ENCODE data around the gene MEF2C.

DNA sequence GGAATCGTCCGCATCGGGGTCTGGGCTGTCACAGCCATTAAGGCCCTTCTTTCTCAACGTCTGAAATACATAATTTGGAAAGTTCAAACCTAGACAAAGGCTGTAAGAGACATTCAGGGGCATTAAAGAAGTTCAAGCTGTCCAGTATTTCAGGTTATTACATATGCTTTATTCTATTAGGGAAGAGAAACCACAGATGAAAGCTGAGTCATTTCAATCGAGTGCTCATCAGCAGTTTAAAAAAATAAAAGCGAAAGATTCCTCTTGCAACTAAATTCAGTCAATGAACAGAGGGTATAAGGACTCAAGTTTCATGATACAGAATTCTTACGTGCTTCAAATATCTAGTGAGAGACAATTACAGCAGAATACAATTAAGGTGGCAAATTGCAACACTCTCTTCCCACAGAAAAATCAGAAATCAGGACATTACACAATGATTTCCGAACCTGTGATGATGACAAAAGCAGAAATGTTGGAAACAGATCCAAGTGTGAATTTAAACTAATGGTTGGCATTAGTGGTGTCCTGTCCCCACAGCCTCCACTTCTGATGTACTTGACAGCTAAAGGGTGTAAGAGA, 121.6 kb downstream of the MEF2C start:
- TF ChIP-seq, protein P1, sequence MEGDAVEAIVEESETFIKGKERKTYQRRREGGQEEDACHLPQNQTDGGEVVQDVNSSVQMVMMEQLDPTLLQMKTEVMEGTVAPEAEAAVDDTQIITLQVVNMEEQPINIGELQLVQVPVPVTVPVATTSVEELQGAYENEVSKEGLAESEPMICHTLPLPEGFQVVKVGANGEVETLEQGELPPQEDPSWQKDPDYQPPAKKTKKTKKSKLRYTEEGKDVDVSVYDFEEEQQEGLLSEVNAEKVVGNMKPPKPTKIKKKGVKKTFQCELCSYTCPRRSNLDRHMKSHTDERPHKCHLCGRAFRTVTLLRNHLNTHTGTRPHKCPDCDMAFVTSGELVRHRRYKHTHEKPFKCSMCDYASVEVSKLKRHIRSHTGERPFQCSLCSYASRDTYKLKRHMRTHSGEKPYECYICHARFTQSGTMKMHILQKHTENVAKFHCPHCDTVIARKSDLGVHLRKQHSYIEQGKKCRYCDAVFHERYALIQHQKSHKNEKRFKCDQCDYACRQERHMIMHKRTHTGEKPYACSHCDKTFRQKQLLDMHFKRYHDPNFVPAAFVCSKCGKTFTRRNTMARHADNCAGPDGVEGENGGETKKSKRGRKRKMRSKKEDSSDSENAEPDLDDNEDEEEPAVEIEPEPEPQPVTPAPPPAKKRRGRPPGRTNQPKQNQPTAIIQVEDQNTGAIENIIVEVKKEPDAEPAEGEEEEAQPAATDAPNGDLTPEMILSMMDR (IDR thresholded peaks at IDR 0.05): no peak
- TF ChIP-seq EZH2 (IDR thresholded peaks at IDR 0.05) (no peak), EZH2phosphoT487 (IDR thresholded peaks at IDR 0.05) (no peak)
